ENCODE data around the gene SPIN2B.
"Not testable (repeated sequence)": the region's sequence is repeated elsewhere in the genome, so short reads cannot be mapped to it uniquely, and the experiment has no call there.

SPIN2B gene

GRCh38 chrX:57121162-57121755, at the start of gene SPIN2B:
Gene SPIN2B, minus strand, starts transcription at chrX:57121548.
- DNase-seq: peak; percentile 72

- peak; percentile 36 for DNase-seq
Observed at GRCh38 chrX:57156397-57157049, 35.2 kb upstream of the SPIN2B start.

- DNase-seq: no peak
Observed at GRCh38 chrX:57155171-57155570, 33.8 kb upstream of the SPIN2B start.

DNA sequence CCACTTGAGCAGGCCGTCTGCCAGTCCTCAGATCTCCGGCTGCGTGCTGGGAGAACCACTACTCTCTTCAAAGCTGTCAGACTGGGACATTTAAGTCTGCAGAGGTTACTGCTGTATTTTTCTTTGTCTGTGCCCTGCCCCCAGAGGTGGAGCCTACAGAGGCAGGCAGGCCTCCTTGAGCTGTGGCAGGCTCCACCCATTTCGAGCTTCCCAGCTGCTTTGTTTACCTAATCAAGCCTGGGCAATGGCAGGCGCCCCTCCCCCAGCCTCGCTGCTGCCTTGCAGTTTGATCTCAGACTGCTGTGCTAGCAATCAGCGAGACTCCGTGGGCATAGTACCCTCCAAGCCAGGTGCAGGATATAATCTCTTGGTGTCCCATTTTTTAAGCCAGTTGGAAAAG, 30.9 kb upstream of the SPIN2B start:
- DNase-seq: not testable (repeated sequence)

- DNase-seq: no peak
Observed at GRCh38 chrX:57138674-57139073, 17.3 kb upstream of the SPIN2B start.

DNA sequence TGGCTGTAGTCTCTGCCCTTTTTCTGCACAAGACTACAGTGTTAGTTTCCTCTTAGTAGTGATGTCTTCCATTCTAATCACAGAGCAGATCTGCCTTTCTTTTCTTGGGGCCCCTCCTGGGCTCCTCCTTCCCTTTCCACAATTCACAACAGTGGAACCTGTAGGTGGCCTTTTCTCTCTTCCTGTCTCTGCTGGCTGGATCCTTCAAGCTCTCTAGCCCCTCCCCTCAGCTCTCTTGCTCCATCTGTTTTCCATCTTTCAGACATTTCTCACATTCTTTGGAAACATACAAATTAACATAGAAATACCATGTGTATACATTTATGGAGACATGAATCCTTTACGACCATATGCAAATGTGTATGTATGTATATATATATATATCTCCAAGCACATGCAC, 16.2 kb upstream of the SPIN2B start:
- DNase-seq: no peak

- peak; percentile 17 for DNase-seq
Observed at GRCh38 chrX:57137073-57137472, 15.7 kb upstream of the SPIN2B start, which contains the start of gene SPIN2A. Gene SPIN2A, minus strand, starts transcription at chrX:57137397. Its CDS starts 800 bp downstream, at chrX:57136597.

- DNase-seq: not testable (repeated sequence)
Observed at GRCh38 chrX:57136589-57136988, 15.2 kb upstream of the SPIN2B start.

GRCh38 chrX:57135287-57135686, 13.9 kb upstream of the SPIN2B start:
- no peak for DNase-seq

DNA sequence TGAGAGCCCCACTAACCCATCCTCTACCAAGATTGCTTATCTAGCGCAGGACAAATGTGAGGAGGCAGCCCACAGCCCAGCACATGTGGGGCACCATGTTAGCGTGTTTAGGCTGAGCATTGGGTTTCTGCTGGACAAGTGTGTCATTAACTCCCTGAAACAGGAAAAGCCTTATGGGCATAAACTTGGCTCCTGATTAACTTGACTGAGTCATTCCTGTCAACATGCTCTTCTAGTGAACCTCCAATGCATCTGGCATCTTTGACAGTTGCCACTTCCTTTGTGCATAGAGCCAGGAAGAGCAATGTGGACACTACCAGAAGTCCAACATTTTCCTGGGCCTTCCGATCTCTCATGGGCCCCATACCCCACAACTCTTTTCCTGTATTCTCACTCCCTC, 13.4 kb upstream of the SPIN2B start:
- no peak for DNase-seq

DNA sequence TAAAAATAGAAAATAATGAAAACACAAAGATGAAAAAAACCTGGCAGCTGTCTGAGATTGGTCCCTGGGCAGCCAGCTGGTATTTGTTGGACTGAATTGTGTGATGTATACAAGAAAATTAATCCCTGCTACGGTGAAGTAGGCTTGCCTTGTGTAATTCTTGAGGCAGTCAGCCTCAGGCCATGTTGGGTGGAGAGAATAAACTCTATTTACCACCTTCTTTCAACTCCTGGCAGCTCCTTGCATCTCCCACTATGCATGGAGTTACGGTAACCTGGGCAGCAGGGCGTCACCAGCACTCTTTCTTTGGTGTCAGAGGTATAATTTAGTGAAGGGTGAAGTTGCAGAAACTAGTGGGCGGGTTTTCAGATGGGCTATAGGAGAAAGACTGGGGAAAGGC, 12.4 kb upstream of the SPIN2B start:
- DNase-seq: no peak

- DNase-seq: not testable (repeated sequence)
Observed at GRCh38 chrX:57133284-57133683, 11.9 kb upstream of the SPIN2B start.

GRCh38 chrX:57132046-57132445, 10.7 kb upstream of the SPIN2B start:
- DNase-seq: no peak

- DNase-seq: no peak
Observed at GRCh38 chrX:57121816-57122215, 468 bp upstream of the SPIN2B start.

DNA sequence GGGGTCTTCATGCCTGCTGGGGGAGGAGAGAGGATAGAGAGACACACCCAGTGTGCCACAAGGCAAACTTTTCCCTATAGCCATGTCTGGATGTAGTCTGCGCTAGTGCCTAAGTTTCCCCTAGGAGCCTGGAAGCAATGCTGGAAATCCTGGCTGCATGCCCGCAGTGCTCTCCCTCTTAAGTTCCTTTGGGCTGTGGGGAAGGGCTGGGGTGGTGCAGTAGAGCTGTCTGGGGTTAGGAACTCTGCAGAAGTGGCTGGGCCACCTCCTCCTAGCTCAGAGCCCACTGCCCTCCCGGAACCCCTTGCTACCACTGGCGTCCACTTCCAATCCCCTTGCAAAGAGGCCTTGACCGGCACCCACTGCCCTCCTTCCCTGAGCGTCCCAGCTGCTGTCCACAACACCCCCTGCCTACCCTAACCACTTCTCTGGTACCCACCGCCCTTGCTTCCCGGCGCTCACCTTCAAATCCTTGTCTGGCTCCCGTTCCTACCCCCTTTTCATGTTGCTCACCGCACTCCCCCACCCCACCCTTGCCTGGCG, 658 bp downstream of the SPIN2B start:
- not testable (repeated sequence) for DNase-seq

DNA sequence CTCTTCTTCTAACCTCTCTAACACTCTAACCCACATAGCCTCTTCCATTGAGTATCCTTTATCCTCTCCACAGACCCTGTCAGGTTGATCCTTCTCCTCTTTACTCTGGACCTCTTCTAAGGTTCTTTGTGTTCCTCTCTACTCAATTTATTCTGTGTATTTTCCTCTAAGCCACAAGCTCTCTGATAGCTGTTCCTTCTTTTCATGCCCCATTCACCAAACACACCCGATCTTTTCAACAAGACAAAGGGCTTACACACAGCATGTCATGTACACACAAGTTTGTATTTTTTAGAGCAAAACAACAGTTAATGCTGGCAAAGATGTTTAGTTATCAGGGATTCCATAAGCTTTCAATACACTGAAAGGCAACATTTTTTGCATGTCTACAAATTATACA, 1.9 kb downstream of the SPIN2B start:
- DNase-seq: no peak

- DNase-seq: not testable (repeated sequence)
Observed at GRCh38 chrX:57117566-57117965, 3.8 kb downstream of the SPIN2B start.

DNA sequence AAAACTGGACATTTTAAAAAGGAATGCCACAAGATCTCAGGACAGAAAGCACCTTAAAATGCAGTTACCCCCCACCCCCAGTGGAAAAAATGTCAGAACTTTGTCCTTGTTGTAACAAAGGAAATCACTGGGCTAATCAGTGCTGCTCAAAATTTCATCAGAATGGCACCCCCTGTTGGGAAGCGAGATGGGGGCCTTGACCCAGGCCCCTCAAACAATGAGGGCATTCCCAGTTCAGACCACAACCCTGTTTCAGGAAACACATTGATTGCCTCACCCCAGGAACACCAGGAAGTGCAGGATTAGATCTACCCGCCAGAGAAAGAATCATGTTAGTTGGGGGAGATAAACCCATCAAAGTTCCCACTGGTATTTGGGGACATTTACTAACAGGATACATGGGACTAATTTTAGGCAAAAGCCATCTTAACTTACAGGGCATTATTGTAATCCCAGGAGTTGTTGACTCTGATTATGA, 16.4 kb downstream of the SPIN2B start:
- DNase-seq: no peak

GRCh38 chrX:57104406-57104805, 16.9 kb downstream of the SPIN2B start:
- DNase-seq: no peak

DNA sequence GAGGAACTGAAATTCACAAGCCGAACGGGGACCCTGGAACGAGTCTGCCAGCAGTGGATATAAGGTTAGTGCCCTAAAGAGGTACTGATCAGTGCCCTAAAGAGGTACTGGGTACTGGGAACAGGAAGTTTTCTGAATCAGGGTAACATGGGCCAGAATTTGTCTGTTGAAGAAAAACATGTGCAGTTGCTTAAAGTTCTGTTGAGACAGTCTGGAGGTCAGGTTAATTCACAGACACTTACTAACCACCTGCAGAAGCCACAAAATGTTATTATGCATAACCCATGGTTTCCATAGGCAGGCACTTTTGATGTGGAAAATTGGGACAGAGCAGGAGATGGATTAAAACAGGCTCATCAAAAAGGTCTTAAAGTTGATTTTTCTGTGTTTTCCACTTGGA, 17.9 kb downstream of the SPIN2B start:
- DNase-seq: no peak

- not testable (repeated sequence) for DNase-seq
Observed at GRCh38 chrX:57102918-57103317, 18.4 kb downstream of the SPIN2B start.

DNA sequence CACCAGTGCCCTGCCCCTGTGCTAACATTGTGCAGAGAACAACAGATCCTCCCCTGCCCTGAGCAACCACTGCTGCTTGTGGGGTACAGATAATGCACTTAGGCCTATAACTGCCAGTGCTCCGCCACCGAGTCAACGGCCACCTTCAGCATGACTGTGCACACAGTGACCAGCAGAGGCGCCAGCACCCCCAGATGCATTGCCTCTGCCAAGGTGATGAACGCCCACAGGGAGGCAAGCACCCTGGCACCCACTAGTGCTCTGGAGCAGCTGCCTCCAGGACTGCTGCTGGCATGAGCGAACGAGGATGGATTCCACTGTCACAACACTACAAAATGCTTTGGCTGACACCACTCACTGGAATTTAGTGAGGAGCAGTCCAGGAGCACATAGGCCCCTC, 38.2 kb downstream of the SPIN2B start:
- DNase-seq: no peak

- DNase-seq: no peak
Observed at GRCh38 chrX:57074458-57074857, 46.9 kb downstream of the SPIN2B start.

Data from NCI-H526 treated with DMSO at 0.1 percent for 48 hours (cell line).